Activated CD8-positive, alpha-beta memory T cell treated with anti-CD3 and anti-CD28 coated beads, Interleukin-2, amount 50 U/mL, for 1 hour (primary cell): Measurements from ENCODE around the gene NPFFR1.
"Not testable (repeated sequence)": the region's sequence is repeated elsewhere in the genome, so short reads cannot be mapped to it uniquely, and the experiment has no call there.

Experiments used
- DNase-seq: peaks from one replicate; pipeline ENCODE4 v3.0.0-alpha.2; 2020; ENCODE audit errors: extremely low read depth

The NPFFR1 gene

DNA sequence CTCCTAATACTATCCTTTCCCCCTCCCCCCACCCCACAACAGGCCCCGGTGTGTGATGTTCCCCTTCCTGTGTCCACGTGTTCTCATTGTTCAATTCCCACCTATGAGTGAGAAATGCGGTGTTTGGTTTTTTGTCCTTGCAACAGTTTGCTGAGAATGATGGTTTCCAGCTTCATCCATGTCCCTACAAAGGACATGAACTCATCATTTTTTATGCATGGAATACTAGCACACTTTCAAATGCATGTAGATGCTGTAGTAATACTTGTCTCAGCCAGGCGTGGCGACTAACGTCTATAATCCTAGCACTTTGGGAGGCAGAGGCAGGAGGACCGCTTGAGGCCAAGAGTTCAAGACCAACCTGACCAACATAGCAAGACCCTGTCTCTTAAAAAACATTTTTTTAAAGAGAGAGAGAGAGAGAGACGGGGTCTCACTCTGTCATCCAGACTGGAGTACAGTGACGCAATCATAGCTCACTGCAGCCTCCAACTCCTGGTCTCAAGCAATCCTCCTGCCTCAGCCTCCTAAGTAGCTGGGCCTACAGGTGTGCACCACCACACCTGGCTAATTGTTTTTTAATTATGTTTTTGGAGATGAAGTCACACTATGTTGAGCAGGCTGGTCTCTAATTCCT, 60.9 kb downstream of the NPFFR1 start:
- not testable (repeated sequence) for DNase-seq

GRCh38 chr10:70222340-70222794, 61.4 kb downstream of the NPFFR1 start:
- DNase-seq = no peak

- no peak for DNase-seq
Measured at GRCh38 chr10:70221030-70221429, 62.8 kb downstream of the NPFFR1 start.

DNA sequence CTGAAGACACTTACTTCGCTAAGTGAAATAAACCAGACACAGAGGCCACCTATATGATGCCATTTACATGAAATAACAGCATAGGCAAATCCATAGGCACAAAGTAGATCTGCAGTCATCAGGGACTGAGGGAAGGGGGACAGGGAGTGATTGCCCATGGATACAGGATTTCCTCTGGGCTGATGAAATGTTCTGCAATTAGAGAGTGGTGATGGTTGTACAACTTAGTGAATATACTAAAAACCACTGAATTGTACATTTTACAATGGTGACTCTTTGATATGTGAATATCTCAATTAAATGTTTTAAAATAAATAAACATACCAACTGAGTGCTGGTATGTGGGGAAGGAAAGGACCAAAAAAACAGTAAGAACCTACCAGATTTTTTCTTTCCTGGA, 70.9 kb downstream of the NPFFR1 start:
- DNase-seq = no peak

- no peak for DNase-seq
Measured at GRCh38 chr10:70212277-70212676, 71.5 kb downstream of the NPFFR1 start.

- DNase-seq = no peak
Measured at GRCh38 chr10:70206762-70207161, 77.0 kb downstream of the NPFFR1 start.

- no peak for DNase-seq
Measured at GRCh38 chr10:70201105-70201504, 82.7 kb downstream of the NPFFR1 start.

- DNase-seq = no peak
Measured at GRCh38 chr10:70198696-70199466, 84.9 kb downstream of the NPFFR1 start.
